HFF-Myc (cell line): Measurements from ENCODE around the gene KIAA1671.

Experiments
- DNase-seq: peaks from one replicate; pipeline ENCODE4 v3.0.0-alpha.2; 2011; ENCODE audit warnings: low read depth; ENCODE audit errors: extremely low read depth
- H3K4me3 ChIP-seq: replicated peaks from 2 replicates; pipeline ENCODE4 v1.5.1; 2011; ENCODE audit warnings: low read depth, mild to moderate bottlenecking, control low read depth, low read length
- CTCF ChIP-seq: IDR thresholded peaks from 2 replicates; pipeline ENCODE4 v1.5.1; 2012; ENCODE audit warnings: mild to moderate bottlenecking, low read depth, low read length, control low read depth; ENCODE audit errors: missing control alignments

KIAA1671 gene

GRCh38 chr22:25053153-25053805 is 100.8 kb downstream of the KIAA1671 start:
- no peak for DNase-seq
- no peak for TF ChIP-seq CTCF
- H3K4me3 ChIP-seq, result no peak overlapping the region

- DNase-seq, result no peak
- H3K4me3 ChIP-seq, result no peak overlapping the region
- no peak for TF ChIP-seq CTCF
These were observed 102.5 kb downstream of the KIAA1671 start for GRCh38 chr22:25054943-25055511.

GRCh38 chr22:25057013-25057881 is 104.7 kb downstream of the KIAA1671 start:
- DNase-seq, result no peak
- no peak overlapping the region for H3K4me3 ChIP-seq
- TF ChIP-seq CTCF, result peak; percentile 97

- H3K4me3 ChIP-seq, result no peak overlapping the region
- TF ChIP-seq CTCF, result no peak
- DNase-seq, result no peak
These were observed 106.9 kb downstream of the KIAA1671 start for GRCh38 chr22:25059438-25059837.

GRCh38 chr22:25060522-25061071 is 108.1 kb downstream of the KIAA1671 start:
- DNase-seq, result no peak
- no peak for TF ChIP-seq CTCF
- no peak overlapping the region for H3K4me3 ChIP-seq

- DNase-seq, result no peak
- TF ChIP-seq CTCF, result no peak
- no peak overlapping the region for H3K4me3 ChIP-seq
These were observed 108.6 kb downstream of the KIAA1671 start for GRCh38 chr22:25061134-25061533.
